DLD1 (cell line): ENCODE measurements around the gene ADAMTS8.

Experiments used
- in situ Hi-C: cut with HindIII; loops from 2 replicates; pipeline ENCODE4 v1.10.0; 2017; ENCODE audit warnings: low sequenced_read_pairs

The ADAMTS8 gene

GRCh38 chr11:130421697-130422096 lies 6.7 kb downstream of the ADAMTS8 start:
- in situ Hi-C loops: no loop called here

GRCh38 chr11:130421199-130421585 lies 7.2 kb downstream of the ADAMTS8 start:
- in situ Hi-C loops: no loop called here

- in situ Hi-C loops: no loop called here
These were observed 7.8 kb downstream of the ADAMTS8 start for GRCh38 chr11:130420478-130421198.

GRCh38 chr11:130418756-130419155 lies 9.7 kb downstream of the ADAMTS8 start:
- in situ Hi-C loops: no loop called here

GRCh38 chr11:130418210-130418609 lies 10.2 kb downstream of the ADAMTS8 start:
- in situ Hi-C loops: no loop called here

GRCh38 chr11:130416906-130417305 lies 11.5 kb downstream of the ADAMTS8 start:
- in situ Hi-C loops: no loop called here

GRCh38 chr11:130416530-130416882 lies 11.9 kb downstream of the ADAMTS8 start:
- in situ Hi-C loops: no loop called here

GRCh38 chr11:130415731-130416529 lies 12.5 kb downstream of the ADAMTS8 start:
- in situ Hi-C loops: no loop called here

GRCh38 chr11:130414107-130415080 lies 14.0 kb downstream of the ADAMTS8 start:
- in situ Hi-C loops: no loop called here

- in situ Hi-C loops: no loop called here
These were observed 14.9 kb downstream of the ADAMTS8 start for GRCh38 chr11:130413405-130414106.

GRCh38 chr11:130411223-130411622 lies 17.2 kb downstream of the ADAMTS8 start:
- in situ Hi-C loops: no loop called here

- in situ Hi-C loops: no loop called here
These were observed 18.6 kb downstream of the ADAMTS8 start for GRCh38 chr11:130409594-130410388.

GRCh38 chr11:130408901-130409300 lies 19.5 kb downstream of the ADAMTS8 start:
- in situ Hi-C loops: no loop called here

GRCh38 chr11:130408401-130408890 lies 20.0 kb downstream of the ADAMTS8 start:
- in situ Hi-C loops: no loop called here

- in situ Hi-C loops: no loop called here
These were observed 20.4 kb downstream of the ADAMTS8 start for GRCh38 chr11:130407978-130408377.

- in situ Hi-C loops: no loop called here
These were observed 23.0 kb downstream of the ADAMTS8 start for GRCh38 chr11:130405428-130405827.

- in situ Hi-C loops: no loop called here
These were observed 23.7 kb downstream of the ADAMTS8 start for GRCh38 chr11:130404727-130405126.

GRCh38 chr11:130403967-130404366 lies 24.4 kb downstream of the ADAMTS8 start:
- in situ Hi-C loops: no loop called here

- in situ Hi-C loops: no loop called here
These were observed 25.1 kb downstream of the ADAMTS8 start for GRCh38 chr11:130403271-130403804.
